GM21786 (cell line): ENCODE results near the gene LARP4.
"Not testable (repeated sequence)": the region's sequence is repeated elsewhere in the genome, so short reads cannot be mapped to it uniquely, and the experiment has no call there.

Experiments used
- ATAC-seq: cut with Tn5 transposase; IDR thresholded peaks from one replicate; pipeline ENCODE4 v1.9.1; 2021; ENCODE audit not compliant: unreplicated experiment

The LARP4 gene

DNA sequence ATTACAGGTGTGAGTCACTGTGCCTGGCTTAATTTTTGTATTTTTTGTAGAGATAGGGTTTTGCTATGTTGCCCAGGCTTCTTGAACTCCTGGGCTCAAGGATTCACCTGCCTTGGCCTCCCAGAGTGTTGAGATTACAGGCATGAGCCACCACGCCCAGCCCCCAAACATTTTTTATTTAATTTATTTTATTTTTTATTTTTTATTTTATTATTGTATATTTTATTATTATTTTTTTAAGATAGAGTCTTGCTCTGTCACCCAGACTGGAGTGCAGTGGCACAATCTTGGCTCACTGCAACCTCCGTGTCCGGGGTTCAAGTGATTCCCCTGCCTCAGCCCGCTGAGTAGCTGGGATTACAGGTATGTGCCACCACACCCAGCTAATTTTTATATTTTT lies 121.1 kb downstream of the LARP4 start:
- ATAC-seq, result not testable (repeated sequence)

DNA sequence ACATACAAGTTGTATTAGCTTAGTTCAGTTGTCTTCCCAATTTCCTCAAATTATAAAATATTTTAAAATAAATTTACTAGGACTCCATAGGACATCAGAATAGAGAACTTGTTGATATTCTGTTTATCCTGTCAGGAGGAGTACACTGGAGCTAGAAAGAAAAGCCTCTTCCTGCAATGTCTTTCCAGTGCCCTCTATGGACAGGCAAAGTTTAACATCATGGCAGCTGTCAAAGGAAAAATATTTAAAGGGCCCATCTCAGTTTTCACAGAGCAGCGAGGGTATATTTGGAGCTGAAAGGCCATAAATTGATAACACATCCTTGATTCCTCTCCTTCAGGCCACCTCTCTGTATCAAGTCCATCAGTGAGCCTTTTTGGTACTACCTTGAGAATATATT lies 123.1 kb downstream of the LARP4 start:
- ATAC-seq, result no peak

DNA sequence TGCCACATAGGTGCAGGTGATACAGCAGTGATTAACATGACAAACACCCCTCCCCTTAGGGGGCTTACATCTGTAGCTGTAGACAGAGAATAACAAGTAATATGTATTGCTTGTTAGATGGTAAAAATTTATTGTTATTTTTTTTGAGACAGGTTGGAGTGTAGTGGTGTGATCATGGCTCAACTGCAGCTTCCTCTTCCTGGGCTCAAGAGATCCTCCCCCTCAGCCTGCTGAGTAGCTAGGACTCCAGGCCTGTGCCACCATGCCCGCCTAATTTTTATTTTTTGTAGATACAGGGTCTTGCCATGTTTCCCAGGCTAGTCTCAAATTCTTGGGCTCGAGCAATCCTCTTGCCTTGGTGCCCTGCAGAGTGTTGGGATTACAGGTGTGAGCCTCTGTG lies 123.9 kb downstream of the LARP4 start:
- no peak for ATAC-seq

DNA sequence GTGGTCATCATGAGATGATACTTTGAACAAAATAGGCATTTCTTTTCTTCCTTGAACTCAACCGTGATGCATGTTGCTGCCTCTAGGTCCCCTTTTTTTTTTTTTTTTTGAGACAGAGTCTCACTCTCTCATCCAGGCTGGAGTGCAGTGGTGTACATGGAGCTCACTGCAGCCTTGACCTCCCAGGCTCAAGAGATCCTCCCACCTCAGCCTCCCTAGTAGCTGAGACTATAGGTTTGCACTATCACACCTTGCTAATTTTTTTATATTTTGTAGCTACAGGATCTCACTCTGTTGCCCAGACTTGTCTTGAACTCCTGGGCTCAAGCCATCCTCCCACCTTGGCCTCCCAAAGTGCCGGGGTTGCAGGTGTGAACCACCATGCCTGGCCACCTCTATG lies 124.7 kb downstream of the LARP4 start:
- no peak for ATAC-seq

DNA sequence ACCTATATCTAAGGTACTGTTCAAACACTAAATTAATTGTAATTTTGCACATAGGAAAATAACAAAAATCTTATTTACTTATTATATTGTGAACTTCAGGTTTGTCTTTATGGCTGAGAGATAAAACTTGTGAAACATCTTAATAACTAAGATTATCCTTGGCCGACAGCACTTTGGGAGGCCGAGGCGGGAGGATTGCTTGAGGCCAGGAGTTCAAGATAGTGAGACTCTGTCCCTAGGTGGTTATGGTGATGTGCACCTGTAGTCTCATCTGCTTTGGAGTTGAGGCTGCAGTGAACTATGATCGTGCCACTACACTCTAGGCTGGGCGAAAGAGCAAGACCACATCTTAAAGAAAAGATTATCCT lies 126.7 kb downstream of the LARP4 start:
- no peak for ATAC-seq

DNA sequence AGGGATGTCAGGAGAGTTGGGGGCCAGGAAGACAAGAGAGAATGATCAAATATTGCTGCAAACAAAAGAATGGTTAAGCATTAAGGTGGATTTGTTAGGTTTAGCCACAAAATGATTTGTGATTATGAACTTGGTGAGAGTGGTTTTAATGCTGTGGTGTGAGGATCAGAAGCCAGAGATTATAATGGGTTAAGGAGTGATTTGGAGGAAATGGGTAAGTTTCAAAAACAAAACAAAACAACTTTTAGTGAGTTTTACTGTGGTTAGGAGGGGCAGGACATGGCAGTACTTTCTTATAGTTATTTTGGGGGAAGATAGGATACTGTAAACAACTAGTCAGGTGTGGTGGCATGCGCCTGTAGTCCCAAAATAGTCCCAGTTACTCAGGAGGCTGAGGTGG lies 128.1 kb downstream of the LARP4 start:
- no peak for ATAC-seq

DNA sequence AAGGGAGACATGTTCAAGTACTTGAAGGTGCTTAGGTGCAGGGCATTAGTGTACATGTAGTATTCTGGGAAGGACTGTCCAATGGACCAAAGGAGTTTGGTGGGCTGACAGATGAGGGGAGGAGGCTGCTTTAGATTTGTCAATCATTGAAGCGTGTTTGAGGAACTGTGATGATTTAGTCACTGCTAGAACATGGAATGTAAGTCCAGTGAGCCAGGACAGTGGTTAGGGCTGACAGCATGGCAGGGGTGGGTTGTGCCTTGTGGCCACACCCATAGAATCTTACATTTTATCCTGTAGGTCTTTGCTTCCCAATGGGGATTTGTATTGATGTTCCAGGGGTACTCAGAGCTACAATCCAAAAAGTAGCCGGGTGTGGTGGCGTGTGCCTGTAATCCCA lies 128.7 kb downstream of the LARP4 start:
- ATAC-seq, result no peak
